RWPE2 (cell line): ENCODE results near the gene SPATC1L.

Experiments
- ATAC-seq: fragments of 200-7000 bp; cut with Tn5 transposase; 3 replicates; pipeline ENCODE4 v1.9.1; 2021; ENCODE audit warnings: low read depth
- DNase-seq: peaks from one replicate; pipeline ENCODE4 v3.0.0-alpha.2; 2020; ENCODE audit warnings: low spot score
- H3K27ac ChIP-seq: fragments of 450-650 bp; 2 replicates; pipeline ENCODE4 v1.5.1; 2017; ENCODE audit warnings: mild to moderate bottlenecking; ENCODE audit not compliant: poor library complexity, severe bottlenecking
- H3K27me3 ChIP-seq: fragments of 250-450 bp; sonication (Bioruptor Pico); 2 replicates; pipeline ENCODE4 v1.5.1; 2021; ENCODE audit warnings: mild to moderate bottlenecking, moderate library complexity; ENCODE audit not compliant: insufficient read depth, poor library complexity, severe bottlenecking
- H3K36me3 ChIP-seq: fragments of 250-450 bp; sonication (Bioruptor Pico); 2 replicates; pipeline ENCODE4 v1.5.1; 2020; ENCODE audit warnings: low read depth, mild to moderate bottlenecking, moderate library complexity
- H3K4me1 ChIP-seq: fragments of 250-450 bp; sonication (Bioruptor Pico); 2 replicates; pipeline ENCODE4 v1.5.1; 2021; ENCODE audit warnings: mild to moderate bottlenecking, moderate library complexity; ENCODE audit not compliant: insufficient read depth, poor library complexity, severe bottlenecking
- H3K4me3 ChIP-seq: fragments of 250-450 bp; sonication (Bioruptor Pico); 2 replicates; pipeline ENCODE4 v1.5.1; 2021; ENCODE audit warnings: mild to moderate bottlenecking, moderate library complexity; ENCODE audit not compliant: severe bottlenecking
- H3K9me3 ChIP-seq: fragments of 250-450 bp; sonication (Bioruptor Pico); 2 replicates; pipeline ENCODE4 v1.5.1; 2021; ENCODE audit warnings: mild to moderate bottlenecking, moderate library complexity; ENCODE audit not compliant: severe bottlenecking
- TF ChIP-seq, protein P1 (sequence below): fragments of 450-650 bp; IDR thresholded peaks from one replicate; pipeline ENCODE4 v1.5.1; 2017; ENCODE audit warnings: mild to moderate bottlenecking, moderate library complexity; ENCODE audit not compliant: poor library complexity, severe bottlenecking

The SPATC1L gene

DNA sequence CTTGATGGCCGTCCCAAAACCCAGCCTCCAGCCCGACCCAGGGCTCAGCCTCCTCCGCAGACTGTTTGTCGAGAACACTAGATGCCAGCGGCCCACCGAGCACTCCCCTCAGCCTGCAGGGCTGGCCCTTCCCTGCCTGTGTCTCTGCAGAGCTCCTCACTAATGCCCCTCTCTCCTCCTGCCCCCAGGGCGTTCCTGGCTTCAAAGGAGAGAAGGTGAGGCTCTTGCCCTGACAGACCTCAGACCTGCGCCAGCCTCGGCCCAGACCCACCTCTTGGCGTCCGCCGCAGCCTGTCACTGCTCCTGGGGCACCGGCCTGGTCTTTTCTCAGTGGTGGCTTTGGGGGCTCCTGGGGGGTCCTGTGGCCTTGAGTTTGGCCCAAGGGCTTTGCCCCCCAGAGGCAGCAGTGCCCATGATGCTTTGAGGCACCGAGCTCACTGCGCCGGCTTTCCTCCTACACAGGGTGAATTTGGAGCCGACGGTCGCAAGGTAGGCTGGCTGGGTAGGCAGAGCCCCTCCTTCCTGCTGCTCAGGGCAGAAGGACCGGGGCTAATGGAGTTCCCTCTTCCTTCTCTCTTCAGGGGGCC lies 68.0 kb downstream of the SPATC1L start:
- DNase-seq (no peak), ATAC-seq (no peak)
- no peak overlapping the region for H3K4me3 ChIP-seq
- no peak overlapping the region for H3K27ac ChIP-seq
- no peaks in the 10 kb centered on the region for H3K36me3 ChIP-seq
- H3K27me3 ChIP-seq, result no peaks in the 10 kb centered on the region
- TF ChIP-seq, protein P1, sequence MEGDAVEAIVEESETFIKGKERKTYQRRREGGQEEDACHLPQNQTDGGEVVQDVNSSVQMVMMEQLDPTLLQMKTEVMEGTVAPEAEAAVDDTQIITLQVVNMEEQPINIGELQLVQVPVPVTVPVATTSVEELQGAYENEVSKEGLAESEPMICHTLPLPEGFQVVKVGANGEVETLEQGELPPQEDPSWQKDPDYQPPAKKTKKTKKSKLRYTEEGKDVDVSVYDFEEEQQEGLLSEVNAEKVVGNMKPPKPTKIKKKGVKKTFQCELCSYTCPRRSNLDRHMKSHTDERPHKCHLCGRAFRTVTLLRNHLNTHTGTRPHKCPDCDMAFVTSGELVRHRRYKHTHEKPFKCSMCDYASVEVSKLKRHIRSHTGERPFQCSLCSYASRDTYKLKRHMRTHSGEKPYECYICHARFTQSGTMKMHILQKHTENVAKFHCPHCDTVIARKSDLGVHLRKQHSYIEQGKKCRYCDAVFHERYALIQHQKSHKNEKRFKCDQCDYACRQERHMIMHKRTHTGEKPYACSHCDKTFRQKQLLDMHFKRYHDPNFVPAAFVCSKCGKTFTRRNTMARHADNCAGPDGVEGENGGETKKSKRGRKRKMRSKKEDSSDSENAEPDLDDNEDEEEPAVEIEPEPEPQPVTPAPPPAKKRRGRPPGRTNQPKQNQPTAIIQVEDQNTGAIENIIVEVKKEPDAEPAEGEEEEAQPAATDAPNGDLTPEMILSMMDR, result no peak
- no peaks in the 10 kb centered on the region for H3K4me1 ChIP-seq
- H3K9me3 ChIP-seq, result peaks cover 4% of the 10 kb centered on the region

DNA sequence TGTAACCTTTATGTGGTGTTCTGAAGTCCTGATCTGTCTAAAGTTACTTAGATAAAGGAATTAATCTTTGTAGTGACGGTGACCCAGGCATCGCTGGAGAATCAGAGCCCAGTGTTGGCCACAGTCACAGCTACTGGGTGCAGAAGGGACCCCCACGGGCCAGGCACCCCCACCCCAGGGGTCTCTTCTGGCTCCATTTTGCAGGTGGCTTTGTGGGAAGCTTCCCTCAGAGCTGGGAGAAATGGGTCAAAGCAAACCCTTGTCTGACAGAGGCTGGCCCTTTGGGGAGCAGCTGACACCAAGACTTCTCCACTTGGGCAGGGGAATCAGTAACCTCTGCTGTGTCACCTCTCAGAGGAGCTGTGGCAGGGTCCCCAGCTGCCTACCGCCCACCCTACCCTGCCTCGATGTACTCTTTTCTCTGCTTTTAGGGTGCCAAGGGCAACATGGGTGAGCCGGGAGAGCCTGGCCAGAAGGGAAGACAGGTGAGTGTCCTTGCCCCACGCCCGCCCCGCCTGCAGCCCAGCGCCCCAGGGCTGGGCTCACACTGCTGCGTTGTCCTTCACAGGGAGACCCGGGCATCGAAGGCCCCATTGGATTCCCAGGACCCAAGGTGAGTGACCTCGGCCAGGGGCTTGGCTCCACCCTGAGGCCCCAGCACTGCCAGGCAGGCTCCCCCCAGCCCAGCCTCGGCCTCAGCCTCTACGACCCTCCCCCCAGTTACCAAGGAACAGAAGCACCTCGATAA lies 68.6 kb downstream of the SPATC1L start:
- no peak overlapping the region for H3K27ac ChIP-seq
- H3K9me3 ChIP-seq, result peaks cover 4% of the 10 kb centered on the region
- DNase-seq, result no peak
- TF ChIP-seq, protein P1, result no peak
- no peaks in the 10 kb centered on the region for H3K36me3 ChIP-seq
- H3K4me3 ChIP-seq, result no peak overlapping the region
- no peaks in the 10 kb centered on the region for H3K4me1 ChIP-seq
- no peak for ATAC-seq
- no peaks in the 10 kb centered on the region for H3K27me3 ChIP-seq

DNA sequence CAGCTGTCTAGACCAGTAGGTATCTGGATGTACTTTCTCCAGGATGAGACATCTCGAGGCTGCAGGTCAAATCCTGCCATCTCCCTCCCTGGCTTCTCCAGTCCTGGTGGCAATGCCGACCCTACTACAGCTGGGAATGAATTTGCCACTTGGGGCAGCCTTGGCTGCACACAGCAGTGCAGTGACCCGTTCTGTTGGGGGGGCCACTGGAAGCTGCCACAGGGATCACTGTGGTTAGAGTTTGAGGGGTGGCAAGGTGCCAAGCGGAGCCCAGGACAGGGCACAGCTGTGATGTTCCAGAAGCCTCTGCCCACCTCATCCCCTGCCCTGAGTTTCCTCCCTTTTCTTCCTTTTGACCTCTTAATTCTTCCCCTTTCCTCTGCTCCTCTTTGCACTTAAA lies 69.3 kb downstream of the SPATC1L start:
- no peaks in the 10 kb centered on the region for H3K27me3 ChIP-seq
- H3K27ac ChIP-seq, result no peak overlapping the region
- H3K4me3 ChIP-seq, result no peak overlapping the region
- DNase-seq (no peak), ATAC-seq (no peak)
- H3K4me1 ChIP-seq, result no peaks in the 10 kb centered on the region
- TF ChIP-seq, protein P1, result no peak
- H3K9me3 ChIP-seq, result peaks cover 4% of the 10 kb centered on the region
- no peaks in the 10 kb centered on the region for H3K36me3 ChIP-seq

DNA sequence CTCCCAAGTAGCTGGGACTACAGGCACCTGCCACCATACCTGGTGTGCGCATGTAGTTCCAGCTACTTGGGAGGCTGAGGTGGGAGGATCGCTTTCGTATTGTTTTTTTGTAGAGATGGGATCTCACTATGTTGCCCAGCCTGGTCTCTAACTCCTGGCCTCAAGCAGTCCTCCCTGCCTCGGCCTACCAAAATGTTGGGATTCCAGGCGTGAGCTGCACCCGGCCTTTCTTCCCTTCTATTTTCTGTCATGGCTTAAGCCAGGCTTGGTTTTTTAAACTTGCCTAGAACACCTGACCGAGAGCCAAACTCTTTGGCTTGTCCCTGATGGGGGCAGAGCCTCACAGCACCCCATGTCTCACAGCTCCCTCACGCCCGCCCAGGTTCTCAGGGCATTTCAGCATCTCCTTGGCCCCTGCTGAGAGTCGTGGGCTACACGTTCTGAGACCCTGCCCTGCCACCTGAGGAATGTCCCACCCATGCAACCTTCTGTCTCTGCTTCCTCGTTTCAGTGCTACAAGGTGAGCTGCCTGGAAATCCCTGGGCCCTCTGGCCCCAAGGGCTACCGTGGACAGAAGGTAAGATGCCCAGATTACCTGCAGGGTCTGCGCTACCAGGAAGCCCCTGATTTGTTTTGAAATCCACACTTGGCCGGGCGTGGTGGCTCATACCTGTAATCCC lies 70.6 kb downstream of the SPATC1L start:
- no peak for DNase-seq
- Histone ChIP-seq H3K4me3 (no peak overlapping the region), H3K27me3 (no peaks in the 10 kb centered on the region), H3K9me3 (peaks cover 4% of the 10 kb centered on the region), H3K36me3 (no peaks in the 10 kb centered on the region), H3K4me1 (no peaks in the 10 kb centered on the region), H3K27ac (no peak overlapping the region)
- TF ChIP-seq, protein P1, result no peak
- ATAC-seq, result no peak
